ENCODE data around the gene SCN5A.

SCN5A gene

DNA sequence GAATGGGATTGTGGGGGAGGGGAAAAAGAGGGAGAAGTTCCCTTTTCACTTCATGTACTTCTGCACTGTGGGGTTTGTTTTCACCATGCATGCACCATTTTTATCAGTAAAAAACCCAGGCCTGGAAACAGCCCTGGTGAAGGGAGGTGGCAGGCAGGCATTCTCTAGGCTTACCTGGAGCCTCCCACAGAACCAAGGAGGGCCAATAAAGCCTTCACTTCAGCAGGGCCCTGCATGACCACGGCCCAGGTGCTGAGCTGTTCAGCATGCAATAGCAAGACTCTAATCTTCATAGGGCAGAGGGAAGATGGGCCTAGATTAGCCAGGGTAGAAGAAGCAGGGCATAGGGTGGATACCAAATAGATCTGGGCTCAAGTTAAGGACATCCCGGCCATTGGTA is 49.6 kb downstream of the SCN5A start:
- DNase-seq: no peak

DNA sequence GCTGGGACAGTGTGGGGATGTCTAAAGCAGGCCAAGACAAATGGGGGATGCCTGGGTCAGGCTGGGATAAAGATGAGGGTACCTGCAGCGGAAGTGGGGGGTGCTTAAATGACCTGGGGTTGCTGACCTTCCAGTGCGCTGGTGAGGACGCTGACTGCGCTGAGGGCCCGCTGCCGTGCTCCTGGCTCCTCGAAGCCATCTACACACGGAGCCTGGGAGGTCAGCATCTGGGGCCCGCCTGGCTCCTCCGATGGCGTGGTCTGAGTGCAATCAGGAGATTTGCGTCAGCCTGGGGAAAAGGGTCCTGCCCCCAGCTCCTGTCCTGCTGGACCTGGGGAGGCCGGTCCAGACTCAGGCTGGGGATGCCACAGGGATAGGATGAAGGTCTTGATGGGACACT is 50.7 kb downstream of the SCN5A start:
- no peak for DNase-seq

DNA sequence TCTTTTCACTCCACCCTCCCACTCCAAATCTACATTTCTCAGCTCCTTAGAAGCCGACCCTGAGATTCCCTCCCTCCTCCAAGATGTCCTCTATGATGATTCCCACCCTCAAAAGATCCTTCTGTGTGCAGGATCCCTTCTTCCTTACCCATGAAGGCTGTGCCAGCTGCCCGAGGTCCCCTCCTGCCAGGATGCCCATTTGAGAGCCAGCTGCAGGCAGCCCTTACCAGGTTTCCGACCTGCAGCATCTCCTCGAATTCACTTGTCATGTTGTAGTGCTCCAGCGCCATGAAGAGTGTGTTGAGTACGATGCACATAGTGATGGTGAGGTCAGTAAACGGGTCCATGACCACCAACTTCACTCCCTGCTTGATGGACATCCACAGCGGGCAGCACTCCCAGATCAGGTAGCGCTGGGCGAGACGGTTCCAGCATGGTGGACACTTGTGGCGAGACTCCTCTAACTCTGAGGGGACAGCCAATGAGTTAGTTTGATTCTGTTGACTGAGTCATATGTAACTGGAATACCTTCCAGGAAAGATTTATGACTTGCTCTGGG is 51.9 kb downstream of the SCN5A start:
- DNase-seq: no peak

DNA sequence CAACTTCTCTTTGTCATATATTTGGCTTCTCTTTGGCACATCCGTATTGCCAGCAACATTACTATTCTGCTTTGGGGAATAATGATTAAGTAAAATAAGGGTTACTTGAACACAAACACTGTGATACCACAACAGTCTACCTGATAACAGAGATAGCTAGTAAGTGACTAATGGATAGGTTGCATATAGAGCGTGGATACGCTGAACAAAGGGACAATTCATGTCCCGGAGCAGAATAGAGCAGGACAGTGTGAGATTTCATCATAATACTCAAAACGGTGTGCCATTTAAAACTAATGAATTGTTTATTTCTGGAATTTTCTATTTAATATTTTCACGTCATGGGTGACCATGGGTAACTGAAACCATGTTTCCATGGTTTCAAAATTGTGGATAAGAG is 54.1 kb downstream of the SCN5A start:
- DNase-seq: no peak

DNA sequence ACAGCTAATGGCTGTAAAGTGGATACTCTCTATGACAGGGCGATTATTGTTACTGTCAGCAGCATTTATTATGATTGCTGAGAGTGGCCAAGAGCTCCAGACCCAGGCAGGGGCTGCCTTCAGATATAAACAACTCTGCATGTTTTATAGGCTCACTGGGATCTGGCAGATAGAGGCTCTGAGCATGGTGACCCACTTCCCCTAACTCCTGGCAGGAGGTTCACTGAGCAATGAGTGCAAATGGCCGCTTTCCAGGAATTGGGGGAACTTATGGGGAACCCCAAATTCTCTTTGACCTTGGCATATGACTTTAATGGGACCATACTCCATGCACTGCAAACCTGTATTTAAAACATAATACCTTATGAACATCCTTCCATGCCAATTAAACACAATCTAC is 59.0 kb downstream of the SCN5A start:
- DNase-seq: peak; percentile 7

DNA sequence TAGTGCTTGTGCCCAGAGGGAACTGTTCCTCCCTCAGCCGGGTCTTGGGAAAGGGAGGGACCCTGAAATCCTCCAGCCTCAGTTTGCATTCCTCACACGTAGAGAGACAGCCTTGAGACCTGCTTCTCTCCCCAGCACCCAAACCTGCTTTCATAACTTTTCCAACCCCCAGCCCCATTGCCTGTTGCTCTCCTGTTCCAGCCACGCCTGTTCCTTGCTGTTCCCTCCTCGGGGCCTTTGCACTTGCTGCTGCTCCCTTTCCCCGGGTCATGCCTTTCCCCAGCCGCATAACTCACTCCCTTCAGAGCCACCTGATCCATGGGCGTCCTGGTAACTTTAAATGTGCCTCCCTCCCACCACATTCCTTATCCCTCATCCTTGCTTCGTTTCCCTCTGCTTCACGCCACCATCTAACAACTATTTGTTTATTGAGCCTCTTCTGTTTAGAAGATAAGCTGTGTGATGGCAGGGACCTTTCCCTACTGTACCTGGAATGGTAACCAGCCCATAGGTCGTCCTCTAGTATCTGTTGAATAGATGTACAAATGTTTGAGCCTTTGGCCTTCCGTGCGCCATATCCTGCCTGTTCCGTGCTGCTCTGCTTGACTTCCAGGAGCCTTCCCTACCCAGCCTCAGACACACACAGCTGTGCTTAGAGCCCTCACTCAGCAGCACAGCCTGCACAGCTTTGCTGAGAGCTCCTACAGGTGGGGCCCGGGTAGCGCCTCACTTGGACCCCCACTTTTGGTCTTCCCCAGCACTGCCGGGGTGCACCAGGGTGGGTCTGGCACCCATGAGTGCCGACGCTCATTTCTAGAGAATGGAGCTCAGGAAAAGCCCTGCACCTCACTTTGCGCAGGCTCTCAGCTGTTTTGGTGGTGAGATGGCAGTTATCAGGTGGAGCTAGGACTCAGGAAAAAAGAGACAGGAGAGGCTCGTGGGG is 60.2 kb downstream of the SCN5A start:
- DNase-seq: no peak

DNA sequence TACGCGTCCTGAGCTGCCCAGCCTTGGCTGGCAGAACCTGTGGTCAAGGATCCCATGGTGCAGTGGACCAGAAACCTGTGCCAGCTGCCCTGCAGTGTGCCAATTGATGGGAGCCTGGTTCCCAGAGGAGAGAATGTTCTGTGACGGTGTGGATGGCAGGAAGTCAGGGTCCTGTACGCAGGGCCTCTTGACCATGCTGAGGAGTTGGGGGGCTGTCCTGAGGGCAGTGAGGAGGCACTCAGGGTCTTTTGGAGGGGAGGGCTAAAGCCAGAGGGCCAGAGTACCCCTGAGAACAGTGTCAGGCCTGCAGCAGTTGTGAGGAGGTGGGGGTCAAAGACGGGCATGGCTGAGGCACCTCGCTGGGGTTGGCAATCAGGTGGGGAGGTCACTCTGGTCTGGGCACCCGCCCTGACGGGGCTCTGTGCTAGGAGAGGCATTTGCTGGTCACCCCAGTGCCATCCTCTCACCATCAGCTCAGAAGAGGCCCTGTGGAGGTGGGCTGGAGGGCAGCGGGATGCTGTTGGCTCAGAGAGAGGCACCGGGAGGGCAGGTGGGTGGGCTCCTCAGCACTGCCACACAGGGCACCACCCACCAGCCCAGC is 61.0 kb downstream of the SCN5A start:
- no peak for DNase-seq

DNA sequence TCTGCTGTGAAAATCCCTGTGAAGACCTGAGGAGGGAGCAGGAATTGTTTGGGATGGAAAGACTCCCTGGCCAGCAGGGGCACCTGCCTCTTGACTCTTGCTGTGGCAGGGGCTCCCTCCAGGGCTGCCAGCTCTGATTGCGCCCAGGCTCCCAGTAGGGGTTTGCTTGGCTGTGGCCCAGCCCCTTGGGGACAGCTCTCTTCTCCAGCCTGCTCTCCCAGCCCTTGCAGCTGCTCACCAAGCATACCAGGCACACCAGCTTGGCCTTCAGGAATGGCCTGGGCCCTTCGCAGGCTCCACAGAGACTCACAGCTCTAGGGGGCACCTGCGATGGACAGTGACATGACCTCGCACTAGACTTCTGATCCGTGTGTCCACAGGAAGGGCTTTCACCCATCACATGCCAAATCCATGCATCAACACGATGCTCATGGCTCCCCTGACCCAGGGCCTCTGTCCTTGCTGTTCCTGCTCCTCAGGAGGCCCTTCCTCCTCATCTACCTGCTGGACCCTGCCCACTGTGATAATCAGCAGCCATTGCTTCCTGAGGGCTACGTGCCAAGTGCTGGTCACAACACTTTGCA is 61.8 kb downstream of the SCN5A start:
- DNase-seq: no peak

DNA sequence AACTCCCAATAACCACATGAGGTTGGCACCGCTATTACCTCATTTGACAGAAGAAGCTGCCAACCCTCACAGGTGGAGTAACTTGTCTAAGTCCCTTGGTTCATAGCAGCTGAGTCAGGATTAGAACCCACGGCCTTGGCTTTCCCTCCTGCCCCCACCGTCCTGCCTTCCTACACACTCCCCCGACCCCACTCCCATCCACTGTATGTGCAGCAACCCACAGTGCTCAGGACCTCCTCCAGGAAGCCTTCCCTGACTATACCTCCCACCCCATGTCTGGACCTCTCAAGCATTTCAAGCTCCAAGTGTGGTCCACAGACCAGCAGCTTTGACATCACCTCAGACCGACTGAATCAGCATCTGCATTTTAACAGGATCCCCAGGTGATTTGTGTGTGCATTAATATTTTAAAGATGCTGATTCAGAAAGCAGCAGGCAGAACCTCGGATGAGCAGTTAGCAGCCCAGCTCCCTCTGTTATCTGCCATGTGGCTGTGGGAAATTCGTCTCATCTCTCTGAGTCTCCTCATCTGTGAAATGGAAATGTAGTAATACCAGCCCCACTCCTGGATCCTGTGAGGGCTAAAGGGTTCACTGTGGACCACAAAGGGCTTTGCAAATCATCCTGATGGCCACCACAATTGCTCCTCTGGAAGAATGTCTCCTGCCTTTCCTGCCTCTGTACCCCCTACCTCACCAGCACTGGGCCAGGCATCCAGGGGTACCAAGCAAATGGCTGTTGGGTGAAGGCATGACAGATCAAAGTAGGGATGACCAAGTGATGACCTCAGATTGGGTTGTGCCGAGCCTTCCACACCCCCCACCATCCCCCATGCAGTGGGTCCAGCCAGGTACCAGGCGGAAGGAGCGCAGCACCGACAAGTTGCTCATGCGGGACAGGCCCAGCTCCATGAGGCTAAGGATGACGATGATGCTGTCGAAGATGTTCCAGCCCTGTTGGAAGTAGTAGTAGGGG is 62.7 kb downstream of the SCN5A start:
- no peak for DNase-seq

DNA sequence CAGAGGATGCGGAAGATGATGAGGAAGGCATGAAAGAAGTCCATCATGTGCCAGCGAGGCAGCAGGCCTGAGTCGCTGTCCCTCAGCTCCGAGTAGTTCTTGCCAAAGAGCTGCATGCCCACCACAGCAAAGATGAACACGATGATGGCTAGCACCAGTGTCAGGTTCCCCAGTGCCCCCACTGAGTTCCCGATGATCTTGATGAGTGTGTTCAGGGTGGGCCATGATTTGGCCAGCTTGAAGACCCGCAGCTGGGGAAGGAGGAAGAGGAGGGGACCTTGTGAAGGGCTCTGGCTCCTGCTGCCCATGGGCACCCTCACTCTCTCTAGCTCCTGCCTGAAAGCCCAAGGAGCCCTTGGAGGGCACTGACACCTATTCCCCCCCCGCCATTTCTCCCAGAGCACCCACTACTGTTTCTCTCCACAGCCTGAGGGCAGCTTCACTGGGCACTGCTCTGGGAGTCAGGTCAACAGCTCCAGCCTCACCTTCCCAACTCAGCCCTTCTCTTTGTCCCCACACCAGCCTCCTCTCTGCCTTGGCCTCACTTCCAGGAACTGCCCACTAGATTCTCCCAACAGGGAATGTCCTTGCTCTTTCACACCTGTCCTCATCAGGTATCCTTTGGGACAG is 63.6 kb downstream of the SCN5A start:
- no peak for DNase-seq

DNA sequence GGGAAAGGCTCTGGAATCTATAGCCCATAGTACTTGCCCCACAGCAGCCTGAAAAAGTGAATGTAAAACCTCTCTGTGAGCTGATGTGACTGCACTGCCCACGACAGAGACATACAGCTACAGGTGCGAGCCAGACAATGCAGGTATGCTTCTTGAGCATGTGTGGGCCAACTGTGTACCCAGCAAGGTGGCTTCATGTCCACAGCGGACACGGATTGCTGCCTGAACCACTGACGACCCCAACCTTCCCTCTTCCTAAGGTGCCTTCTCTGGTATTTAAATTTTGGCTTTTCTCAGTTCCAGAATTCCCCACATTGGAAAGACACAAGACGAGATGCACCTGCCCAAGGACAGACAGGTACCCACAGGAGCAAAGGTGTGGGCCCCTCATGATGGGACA is 65.8 kb downstream of the SCN5A start:
- no peak for DNase-seq

DNA sequence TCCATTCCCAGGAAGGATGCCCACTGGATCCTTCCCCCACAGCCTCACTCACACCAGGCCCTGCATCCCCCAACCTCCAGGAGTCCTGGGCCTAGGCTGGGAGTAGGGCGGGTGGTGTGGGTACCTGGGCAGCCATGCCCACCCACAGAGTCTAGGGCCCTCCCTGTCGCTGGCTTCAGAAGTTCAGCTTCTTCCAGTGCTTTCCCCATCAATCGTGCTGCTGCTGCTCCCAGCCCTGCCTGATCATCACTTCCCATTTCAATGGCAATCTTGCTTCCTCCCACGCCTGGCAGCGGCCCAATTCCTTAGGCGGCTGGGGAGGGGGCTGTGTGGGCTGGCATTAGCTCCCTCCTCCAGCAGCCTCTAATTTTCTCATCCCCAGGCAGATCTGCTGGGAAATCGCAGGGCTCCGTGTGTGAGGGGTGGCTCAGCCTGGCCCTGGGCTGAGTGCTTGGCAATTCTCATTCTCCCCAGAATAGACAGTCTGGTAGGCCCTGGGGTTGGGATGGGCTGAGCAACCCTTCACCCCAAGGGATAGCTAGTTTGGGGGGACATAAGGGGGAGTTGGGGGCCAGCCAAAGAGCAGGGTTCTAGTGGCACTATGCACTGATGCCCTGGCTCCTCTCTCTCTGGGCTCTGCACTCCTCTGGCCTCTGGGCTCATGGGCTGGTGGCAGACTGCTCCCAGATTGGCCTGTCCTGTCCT is 66.4 kb downstream of the SCN5A start:
- peak; percentile 71 for DNase-seq

DNA sequence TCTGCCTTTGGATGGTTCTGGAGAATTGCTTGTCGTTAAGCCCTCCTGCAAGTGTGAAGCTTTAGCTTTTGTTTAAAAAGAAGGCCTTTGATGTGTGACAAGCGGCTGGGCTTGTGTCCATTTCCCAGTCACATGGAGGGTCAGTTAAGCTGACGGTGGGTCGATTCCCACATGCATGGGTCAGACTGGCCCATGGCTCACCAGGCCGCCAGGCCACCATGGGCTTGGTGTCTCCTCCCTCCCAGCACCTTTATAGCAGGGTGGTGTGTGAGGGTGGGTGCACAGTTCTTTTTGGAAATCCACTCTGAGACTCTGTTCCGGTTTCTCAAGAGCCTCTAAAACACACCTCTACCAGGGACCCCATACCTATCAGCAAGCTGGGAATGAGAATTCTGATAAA is 67.2 kb downstream of the SCN5A start:
- DNase-seq: no peak

DNA sequence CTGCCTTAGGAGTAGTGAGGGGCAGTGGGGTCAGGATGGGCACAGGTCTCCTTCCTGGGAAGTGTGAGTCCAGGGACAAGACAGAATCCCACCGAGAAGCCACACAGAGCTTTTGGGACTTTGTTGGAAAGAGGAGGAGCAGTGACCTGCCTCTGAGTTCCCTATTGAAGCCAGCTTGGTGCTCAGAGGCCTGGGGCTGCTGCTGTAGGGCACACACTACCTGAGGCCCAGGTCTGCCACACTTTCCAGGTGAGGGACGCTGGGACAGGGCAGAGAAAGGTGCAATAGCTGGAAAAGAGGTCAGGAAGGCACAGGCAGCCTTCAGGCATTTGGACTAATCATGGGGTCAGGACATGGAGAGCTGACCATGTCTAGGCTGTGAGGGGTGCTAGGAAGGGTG is 67.7 kb downstream of the SCN5A start:
- no peak for DNase-seq

DNA sequence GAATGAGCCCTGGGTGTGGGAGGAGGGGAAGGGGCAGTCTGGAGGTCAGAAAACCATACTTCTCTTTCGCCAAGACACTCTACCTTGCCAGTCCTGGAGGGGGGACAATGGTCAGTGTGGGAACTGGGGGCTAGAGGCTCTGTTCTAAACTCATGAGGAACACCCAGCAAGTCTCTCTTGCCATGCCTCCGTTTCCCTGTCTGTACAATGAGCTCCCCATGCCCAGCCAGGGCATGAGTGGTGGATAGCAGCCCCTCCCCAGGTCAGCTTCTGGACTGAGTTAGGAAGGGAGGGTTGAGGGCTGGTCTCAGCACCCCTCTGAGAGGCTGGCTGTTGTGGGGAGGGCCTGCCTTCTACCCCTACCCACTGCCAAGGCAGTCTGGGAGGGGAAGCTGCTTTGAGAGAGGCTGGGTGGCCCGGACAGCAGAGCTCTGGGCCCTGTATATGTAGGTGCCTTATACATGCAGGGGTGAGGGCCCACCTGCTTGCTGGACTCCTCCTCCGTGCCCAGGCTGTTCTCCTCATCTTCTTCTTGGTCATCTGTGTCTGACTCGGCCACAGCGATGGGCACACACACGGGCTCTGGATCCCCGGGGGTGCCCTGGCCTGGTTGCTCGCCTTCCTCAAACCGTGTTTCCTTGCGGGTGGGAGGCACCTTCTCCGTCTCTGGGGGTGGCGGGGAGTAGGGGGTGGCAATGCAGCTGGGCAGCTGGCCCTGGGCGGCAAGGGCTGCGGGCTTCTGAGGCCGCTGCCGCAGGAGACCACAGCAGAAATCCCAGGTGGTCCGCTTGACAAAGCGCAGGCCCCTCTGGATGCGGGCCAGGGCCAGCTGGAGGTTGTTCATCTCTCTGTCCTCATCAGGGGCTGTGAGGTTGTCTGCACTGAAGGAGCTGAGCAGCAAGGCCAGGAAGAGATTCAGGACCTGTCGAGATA is 68.8 kb downstream of the SCN5A start:
- no peak for DNase-seq

DNA sequence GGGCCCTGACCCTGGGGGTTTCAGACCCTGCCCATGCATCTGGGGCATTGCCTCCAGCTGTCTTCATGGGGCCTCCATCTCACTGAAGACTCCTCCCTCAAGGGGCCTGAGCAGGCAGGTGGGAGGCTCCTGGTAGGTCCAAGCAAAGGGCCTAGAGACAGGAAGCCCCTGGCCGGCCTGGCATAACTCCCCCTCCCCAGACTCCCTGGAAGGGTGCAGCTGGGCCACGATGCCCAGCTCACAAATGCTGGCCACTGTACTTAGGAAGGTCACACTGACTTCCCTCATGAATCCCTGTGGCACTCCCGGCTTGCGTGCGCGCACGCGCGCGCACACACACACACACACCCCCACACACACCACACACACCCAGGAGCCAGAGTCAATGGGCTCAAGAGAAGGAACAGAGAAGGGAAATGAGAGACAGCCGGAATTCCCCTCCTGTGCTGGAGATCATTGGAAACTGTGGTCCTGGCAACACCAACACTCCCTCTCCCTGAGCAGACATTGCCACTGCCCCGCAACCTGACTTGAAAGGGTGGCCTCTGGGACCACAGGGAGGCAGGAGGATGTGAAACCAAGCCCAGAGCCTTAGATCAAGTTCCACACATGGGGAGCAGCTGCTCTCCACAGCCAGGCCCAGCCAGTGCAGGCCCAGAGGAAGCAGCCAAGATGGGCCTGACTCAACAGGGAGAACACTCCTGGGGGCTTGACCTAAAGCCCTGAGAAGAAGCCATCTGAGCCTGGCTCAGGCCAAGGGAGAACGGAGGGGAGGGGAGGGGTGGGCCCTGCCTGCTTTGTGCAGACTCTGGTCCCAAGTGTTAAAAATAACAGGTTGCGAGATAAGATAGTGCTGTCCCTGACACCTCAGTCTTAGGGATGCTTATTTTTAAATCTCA is 69.7 kb downstream of the SCN5A start:
- no peak for DNase-seq

DNA sequence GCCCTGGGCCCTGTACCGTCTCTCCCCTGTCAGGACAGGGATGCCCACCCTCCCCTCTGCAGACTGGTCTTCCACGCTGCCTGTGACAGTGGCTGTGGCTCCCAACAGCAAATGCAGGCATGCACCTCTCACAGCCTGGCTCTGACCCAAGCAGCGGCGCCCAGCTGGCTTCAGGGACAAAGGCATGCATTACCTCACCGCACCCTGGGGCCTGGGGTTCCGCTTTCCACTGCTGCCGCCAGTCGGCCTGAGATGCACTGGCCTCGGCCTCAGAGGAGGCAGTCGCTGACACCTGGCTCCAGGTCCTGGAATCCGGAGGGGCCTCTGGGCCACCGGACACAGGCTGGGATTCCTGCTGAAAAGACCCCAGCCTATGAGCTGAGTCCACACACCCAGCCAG is 70.3 kb downstream of the SCN5A start:
- DNase-seq: no peak

DNA sequence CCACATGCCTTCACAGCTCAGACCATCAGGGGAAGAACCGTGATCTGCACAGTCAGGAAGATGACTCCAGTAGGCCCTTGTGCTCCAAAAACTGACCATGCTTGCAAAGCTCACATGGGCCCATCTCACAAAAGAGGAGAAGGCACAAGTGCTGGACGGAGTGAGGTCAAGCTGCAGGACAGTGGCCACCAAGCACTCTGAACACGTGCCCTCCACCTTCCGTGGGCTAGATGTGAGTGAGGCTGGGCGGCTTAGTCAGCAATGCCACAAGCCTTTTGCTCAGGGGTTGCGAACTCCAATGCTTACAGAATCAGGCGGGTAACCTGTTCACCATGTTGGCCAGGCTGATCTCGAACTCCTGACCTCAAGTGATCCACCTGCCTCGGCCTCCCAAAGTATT is 70.9 kb downstream of the SCN5A start:
- no peak for DNase-seq

DNA sequence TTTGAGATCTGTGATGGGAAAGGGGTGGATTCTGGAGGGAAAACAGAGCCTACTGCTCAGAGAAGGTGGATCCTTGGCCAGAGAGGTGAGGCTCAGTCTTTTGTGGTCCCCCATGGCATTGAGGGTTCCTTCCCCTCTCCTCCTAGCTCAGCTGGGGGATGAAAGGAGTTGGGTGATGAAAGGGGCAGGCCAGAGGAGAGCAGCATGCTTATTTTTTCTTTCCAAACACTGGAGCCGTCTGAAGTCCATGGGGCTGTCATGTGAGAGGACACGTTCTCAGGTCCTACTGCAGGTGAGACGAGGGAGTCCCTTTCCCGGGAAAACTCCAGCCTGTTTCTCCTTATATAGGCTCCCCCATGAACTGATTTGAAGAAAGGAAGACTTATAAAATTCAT is 71.4 kb downstream of the SCN5A start:
- DNase-seq: no peak

Measured in NCI-H2227 treated with DMSO at 0.1 percent for 48 hours (cell line).